Glutamatergic neuron (in vitro differentiated cells): ENCODE data around the gene YAP1. TPM values are rescaled to one million over a fixed set of nuclear protein-coding genes. Genes with fewer than 3 reads are reported as not detected.

Source experiments
- DNase-seq: peaks from one replicate; pipeline ENCODE4 v3.0.0; 2022
- H3K27ac Mint-ChIP-seq: one replicate; pipeline ENCODE4 v1.8.0; 2020; ENCODE audit warnings: mild to moderate bottlenecking, mixed read lengths, inconsistent platforms; ENCODE audit not compliant: unreplicated experiment
- H3K27me3 Mint-ChIP-seq: one replicate; pipeline ENCODE4 v1.8.0; 2020; ENCODE audit warnings: mild to moderate bottlenecking, moderate library complexity, mixed read lengths, inconsistent platforms; ENCODE audit not compliant: unreplicated experiment
- H3K36me3 Mint-ChIP-seq: one replicate; pipeline ENCODE4 v1.8.0; 2020; ENCODE audit warnings: mild to moderate bottlenecking, mixed read lengths, inconsistent platforms; ENCODE audit not compliant: unreplicated experiment
- H3K4me1 Mint-ChIP-seq: one replicate; pipeline ENCODE4 v1.8.0; 2020; ENCODE audit warnings: mild to moderate bottlenecking, low read depth, mixed read lengths, inconsistent platforms; ENCODE audit not compliant: unreplicated experiment
- H3K4me3 Mint-ChIP-seq: one replicate; pipeline ENCODE4 v1.8.0; 2020; ENCODE audit warnings: mild to moderate bottlenecking, mixed read lengths, inconsistent platforms; ENCODE audit not compliant: unreplicated experiment
- H3K9me3 Mint-ChIP-seq: one replicate; pipeline ENCODE4 v1.8.0; 2020; ENCODE audit warnings: mild to moderate bottlenecking, moderate library complexity, mixed read lengths, inconsistent platforms; ENCODE audit not compliant: unreplicated experiment
- total RNA-seq: library from RNA; stranded (reverse); fragmentation: NEBNext Ultra II Directional; extraction: Animal tissue kit (Norgen Biotek cat#: 25700); gene quantifications from one replicate; pipeline ENCODE4 v1.2.1, GENCODE V29; 2021; ENCODE audit not compliant: unreplicated experiment
- TF ChIP-seq, protein P1 (sequence below): fragments of 200-600 bp; sonication (generic); IDR thresholded peaks from one replicate; pipeline ENCODE4 v1.5.0; 2021; ENCODE audit not compliant: partially characterized antibody, unreplicated experiment

YAP1 gene
- total RNA-seq, 1 donor from 2014 or later: 1.3 TPM

DNA sequence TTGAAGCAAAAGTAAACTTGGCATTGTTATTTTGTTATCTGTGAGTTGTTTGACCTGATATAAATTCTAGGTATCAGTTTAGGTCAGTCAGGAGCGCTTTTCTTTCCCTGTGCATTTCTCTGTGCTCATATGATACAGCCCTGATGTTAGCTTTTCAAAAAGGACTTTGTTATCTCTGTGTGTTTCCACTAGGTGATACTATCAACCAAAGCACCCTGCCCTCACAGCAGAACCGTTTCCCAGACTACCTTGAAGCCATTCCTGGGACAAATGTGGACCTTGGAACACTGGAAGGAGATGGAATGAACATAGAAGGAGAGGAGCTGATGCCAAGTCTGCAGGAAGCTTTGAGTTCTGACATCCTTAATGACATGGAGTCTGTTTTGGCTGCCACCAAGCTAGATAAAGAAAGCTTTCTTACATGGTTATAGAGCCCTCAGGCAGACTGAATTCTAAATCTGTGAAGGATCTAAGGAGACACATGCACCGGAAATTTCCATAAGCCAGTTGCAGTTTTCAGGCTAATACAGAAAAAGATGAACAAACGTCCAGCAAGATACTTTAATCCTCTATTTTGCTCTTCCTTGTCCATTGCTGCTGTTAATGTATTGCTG, 119.4 kb downstream of the YAP1 start:
- DNase-seq: no peak
- Mint-ChIP-seq H3K4me3 (no peak overlapping the region), H3K27ac (no peak overlapping the region), H3K36me3 (no peaks in the 10 kb centered on the region), H3K9me3 (no peaks in the 10 kb centered on the region), H3K27me3 (no peaks in the 10 kb centered on the region), H3K4me1 (no peaks in the 10 kb centered on the region)
- TF ChIP-seq, protein P1, sequence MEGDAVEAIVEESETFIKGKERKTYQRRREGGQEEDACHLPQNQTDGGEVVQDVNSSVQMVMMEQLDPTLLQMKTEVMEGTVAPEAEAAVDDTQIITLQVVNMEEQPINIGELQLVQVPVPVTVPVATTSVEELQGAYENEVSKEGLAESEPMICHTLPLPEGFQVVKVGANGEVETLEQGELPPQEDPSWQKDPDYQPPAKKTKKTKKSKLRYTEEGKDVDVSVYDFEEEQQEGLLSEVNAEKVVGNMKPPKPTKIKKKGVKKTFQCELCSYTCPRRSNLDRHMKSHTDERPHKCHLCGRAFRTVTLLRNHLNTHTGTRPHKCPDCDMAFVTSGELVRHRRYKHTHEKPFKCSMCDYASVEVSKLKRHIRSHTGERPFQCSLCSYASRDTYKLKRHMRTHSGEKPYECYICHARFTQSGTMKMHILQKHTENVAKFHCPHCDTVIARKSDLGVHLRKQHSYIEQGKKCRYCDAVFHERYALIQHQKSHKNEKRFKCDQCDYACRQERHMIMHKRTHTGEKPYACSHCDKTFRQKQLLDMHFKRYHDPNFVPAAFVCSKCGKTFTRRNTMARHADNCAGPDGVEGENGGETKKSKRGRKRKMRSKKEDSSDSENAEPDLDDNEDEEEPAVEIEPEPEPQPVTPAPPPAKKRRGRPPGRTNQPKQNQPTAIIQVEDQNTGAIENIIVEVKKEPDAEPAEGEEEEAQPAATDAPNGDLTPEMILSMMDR: no peak

DNA sequence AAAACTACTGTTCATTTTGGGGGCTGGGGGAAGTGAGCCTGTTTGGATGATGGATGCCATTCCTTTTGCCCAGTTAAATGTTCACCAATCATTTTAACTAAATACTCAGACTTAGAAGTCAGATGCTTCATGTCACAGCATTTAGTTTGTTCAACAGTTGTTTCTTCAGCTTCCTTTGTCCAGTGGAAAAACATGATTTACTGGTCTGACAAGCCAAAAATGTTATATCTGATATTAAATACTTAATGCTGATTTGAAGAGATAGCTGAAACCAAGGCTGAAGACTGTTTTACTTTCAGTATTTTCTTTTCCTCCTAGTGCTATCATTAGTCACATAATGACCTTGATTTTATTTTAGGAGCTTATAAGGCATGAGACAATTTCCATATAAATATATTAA, 119.9 kb downstream of the YAP1 start:
- no peak for DNase-seq
- TF ChIP-seq, protein P1: no peak
- Mint-ChIP-seq H3K27me3 (no peaks in the 10 kb centered on the region), H3K27ac (no peak overlapping the region), H3K4me3 (no peak overlapping the region), H3K36me3 (no peaks in the 10 kb centered on the region), H3K4me1 (no peaks in the 10 kb centered on the region), H3K9me3 (no peaks in the 10 kb centered on the region)

DNA sequence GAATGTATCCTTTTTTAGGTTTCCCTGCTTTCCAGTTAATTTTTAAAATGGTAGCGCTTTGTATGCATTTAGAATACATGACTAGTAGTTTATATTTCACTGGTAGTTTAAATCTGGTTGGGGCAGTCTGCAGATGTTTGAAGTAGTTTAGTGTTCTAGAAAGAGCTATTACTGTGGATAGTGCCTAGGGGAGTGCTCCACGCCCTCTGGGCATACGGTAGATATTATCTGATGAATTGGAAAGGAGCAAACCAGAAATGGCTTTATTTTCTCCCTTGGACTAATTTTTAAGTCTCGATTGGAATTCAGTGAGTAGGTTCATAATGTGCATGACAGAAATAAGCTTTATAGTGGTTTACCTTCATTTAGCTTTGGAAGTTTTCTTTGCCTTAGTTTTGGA, 120.7 kb downstream of the YAP1 start:
- Mint-ChIP-seq H3K27me3 (no peaks in the 10 kb centered on the region), H3K4me3 (no peak overlapping the region), H3K27ac (no peak overlapping the region), H3K9me3 (no peaks in the 10 kb centered on the region), H3K4me1 (no peaks in the 10 kb centered on the region), H3K36me3 (no peaks in the 10 kb centered on the region)
- DNase-seq: no peak
- TF ChIP-seq, protein P1: no peak

DNA sequence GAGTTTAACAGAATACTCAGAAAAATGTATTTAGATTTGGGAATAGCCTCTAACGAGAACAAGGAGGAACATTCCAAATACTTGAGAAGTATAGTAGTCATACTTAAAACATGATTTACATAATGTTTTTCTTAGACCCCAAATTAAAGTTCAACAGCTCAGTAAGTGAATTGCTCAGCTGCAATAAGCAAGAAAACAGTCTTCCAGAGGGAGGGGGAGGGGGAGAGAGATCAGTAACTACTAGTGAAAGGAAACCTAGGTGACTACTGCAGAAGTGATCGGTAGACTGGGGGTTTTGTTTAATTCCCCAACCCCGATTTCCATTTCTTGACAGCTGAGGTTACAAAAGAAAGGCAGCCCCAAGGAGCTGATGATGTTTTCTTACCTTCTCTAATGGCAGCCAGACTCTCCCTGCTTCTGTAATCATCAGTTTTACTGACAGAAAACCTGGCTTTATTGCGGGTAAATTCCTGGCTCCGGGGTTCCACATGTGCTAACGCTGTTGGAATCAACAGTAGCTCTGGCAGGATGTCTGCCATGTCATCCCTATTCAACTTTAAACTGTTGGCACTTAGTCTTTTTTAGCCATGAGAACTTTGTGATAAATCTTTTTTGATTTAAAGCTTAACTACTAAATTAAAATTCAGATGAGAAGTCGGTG, 124.7 kb downstream of the YAP1 start:
- H3K4me1 Mint-ChIP-seq: no peaks in the 10 kb centered on the region
- H3K4me3 Mint-ChIP-seq: no peak overlapping the region
- H3K27ac Mint-ChIP-seq: no peak overlapping the region
- DNase-seq: no peak
- TF ChIP-seq, protein P1: no peak
- no peaks in the 10 kb centered on the region for H3K9me3 Mint-ChIP-seq
- no peaks in the 10 kb centered on the region for H3K36me3 Mint-ChIP-seq
- H3K27me3 Mint-ChIP-seq: no peaks in the 10 kb centered on the region

DNA sequence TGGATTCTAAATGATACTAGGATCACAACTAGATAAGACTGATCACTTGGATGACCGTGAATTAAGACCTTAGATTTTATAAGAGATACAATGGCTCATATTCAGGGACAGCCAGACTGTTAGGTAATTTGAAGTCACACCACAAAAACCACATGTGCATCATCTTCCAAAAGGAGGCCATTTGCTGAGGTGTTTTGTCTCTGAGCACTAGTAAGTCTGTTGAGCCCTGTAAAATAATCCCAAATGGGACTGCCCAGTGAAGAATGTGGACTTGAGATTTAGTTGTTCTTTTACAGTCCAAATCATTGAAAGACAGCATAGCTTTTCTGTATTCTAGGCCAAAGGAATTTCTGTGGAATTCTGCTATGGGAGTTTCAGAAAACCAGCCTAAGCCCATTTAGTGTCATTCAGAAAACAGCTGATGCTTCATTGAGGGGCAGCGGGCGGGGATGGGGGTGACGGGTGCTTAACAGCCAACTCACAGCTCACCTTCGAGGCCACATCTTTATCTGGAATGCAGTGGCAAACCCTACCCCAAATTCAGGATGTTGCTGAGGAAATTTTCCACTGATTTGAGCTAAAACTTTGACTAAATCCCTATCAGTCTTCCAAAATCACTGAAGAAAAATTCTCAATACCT, 127.0 kb downstream of the YAP1 start:
- no peak overlapping the region for H3K4me3 Mint-ChIP-seq
- H3K36me3 Mint-ChIP-seq: no peaks in the 10 kb centered on the region
- H3K9me3 Mint-ChIP-seq: no peaks in the 10 kb centered on the region
- no peak overlapping the region for H3K27ac Mint-ChIP-seq
- no peaks in the 10 kb centered on the region for H3K4me1 Mint-ChIP-seq
- DNase-seq: no peak
- H3K27me3 Mint-ChIP-seq: no peaks in the 10 kb centered on the region
- TF ChIP-seq, protein P1: no peak
